SK-N-SH treated with all-trans-retinoic acid at 6 μM for 48 hours (cell line): ENCODE data around the gene GLIS1.

Source experiments
- ATAC-seq: fragments of 200-7000 bp; cut with Tn5 transposase; 3 replicates; pipeline ENCODE4 v1.9.1; 2020; ENCODE audit warnings: mild to moderate bottlenecking, moderate library complexity
- ARNTL ChIP-seq: fragments of 450-650 bp; formaldehyde crosslinking; IDR thresholded peaks from 2 replicates; pipeline ENCODE4 v1.5.0; 2020; ENCODE audit warnings: low read depth, mild to moderate bottlenecking, moderate library complexity, borderline replicate concordance
- BACH2 ChIP-seq: fragments of 250-450 bp; sonication (Bioruptor Pico); IDR thresholded peaks from 2 replicates; pipeline ENCODE4 v1.9.0; 2021; ENCODE audit warnings: mild to moderate bottlenecking, borderline replicate concordance
- CSDC2 ChIP-seq: fragments of 250-450 bp; sonication (Bioruptor Pico); IDR thresholded peaks from 2 replicates; pipeline ENCODE4 v1.5.0; 2020; ENCODE audit warnings: mild to moderate bottlenecking, moderate library complexity
- GLIS3 ChIP-seq: fragments of 250-450 bp; sonication (Bioruptor Pico); IDR thresholded peaks from 2 replicates; pipeline ENCODE4 v1.5.0; 2020; ENCODE audit warnings: mild to moderate bottlenecking, moderate library complexity
- ISL1 ChIP-seq: fragments of 250-450 bp; sonication (Bioruptor Pico); IDR thresholded peaks from 2 replicates; pipeline ENCODE4 v2.1.2; 2022; ENCODE audit warnings: mild to moderate bottlenecking, moderate library complexity
- OSR1 ChIP-seq: fragments of 250-450 bp; sonication (Bioruptor Pico); IDR thresholded peaks from 2 replicates; pipeline ENCODE4 v1.8.0; 2022; ENCODE audit warnings: moderate library complexity, mild to moderate bottlenecking, inconsistent platforms
- PPARA ChIP-seq: fragments of 250-450 bp; sonication (Bioruptor Pico); IDR thresholded peaks from 2 replicates; pipeline ENCODE4 v1.5.0; 2020; ENCODE audit warnings: mild to moderate bottlenecking, borderline replicate concordance
- RARB ChIP-seq: fragments of 250-450 bp; sonication (Bioruptor Pico); IDR thresholded peaks from 2 replicates; pipeline ENCODE4 v1.8.0; 2021; ENCODE audit warnings: mild to moderate bottlenecking, moderate library complexity
- SNAI2 ChIP-seq: fragments of 250-450 bp; sonication (Bioruptor Pico); IDR thresholded peaks from 2 replicates; pipeline ENCODE4 v1.5.0; 2020; ENCODE audit warnings: mild to moderate bottlenecking, moderate library complexity
- TCF4 ChIP-seq: fragments of 250-450 bp; sonication (Bioruptor Pico); IDR thresholded peaks from 2 replicates; pipeline ENCODE4 v1.8.0; 2021; ENCODE audit warnings: mild to moderate bottlenecking, moderate library complexity, borderline replicate concordance
- TOX ChIP-seq: fragments of 250-450 bp; sonication (Bioruptor Pico); IDR thresholded peaks from 2 replicates; pipeline ENCODE4 v1.8.0; 2021; ENCODE audit warnings: mild to moderate bottlenecking, moderate library complexity, borderline replicate concordance
- ZC3H10 ChIP-seq: fragments of 250-450 bp; sonication (Bioruptor Pico); IDR thresholded peaks from 2 replicates; pipeline ENCODE4 v1.5.1; 2021; ENCODE audit warnings: mild to moderate bottlenecking, moderate library complexity
- ZFP3 ChIP-seq: fragments of 250-450 bp; sonication (Bioruptor Pico); IDR thresholded peaks from 2 replicates; pipeline ENCODE4 v1.5.0; 2020; ENCODE audit warnings: mild to moderate bottlenecking, moderate library complexity
- ZFP30 ChIP-seq: fragments of 450-650 bp; formaldehyde crosslinking; IDR thresholded peaks from 2 replicates; pipeline ENCODE4 v1.5.0; 2022; ENCODE audit warnings: mild to moderate bottlenecking, moderate library complexity
- ZNF565 ChIP-seq: fragments of 450-650 bp; formaldehyde crosslinking; conservative IDR thresholded peaks from 2 replicates; pipeline ENCODE4 v1.5.0; 2020; ENCODE audit warnings: low read depth, mild to moderate bottlenecking, moderate library complexity
- ZNF70 ChIP-seq: fragments of 450-650 bp; formaldehyde crosslinking; IDR thresholded peaks from 2 replicates; pipeline ENCODE4 v1.5.0; 2020; ENCODE audit warnings: mild to moderate bottlenecking, moderate library complexity
- TF ChIP-seq, protein P1 (sequence below): fragments of 250-450 bp; sonication (Bioruptor Pico); IDR thresholded peaks from 2 replicates; pipeline ENCODE4 v1.8.0; 2021; ENCODE audit warnings: low read depth, mild to moderate bottlenecking, moderate library complexity, borderline replicate concordance
- TF ChIP-seq, protein P2 (sequence below): fragments of 250-450 bp; sonication (Bioruptor Pico); IDR thresholded peaks from 2 replicates; pipeline ENCODE4 v1.5.0; 2020; ENCODE audit warnings: mild to moderate bottlenecking, moderate library complexity
- TF ChIP-seq, protein P3 (sequence below): fragments of 250-450 bp; sonication (Bioruptor Pico); IDR thresholded peaks from 2 replicates; pipeline ENCODE4 v1.5.1; 2020; ENCODE audit warnings: low read depth, mild to moderate bottlenecking, moderate library complexity
- TF ChIP-seq, protein P4 (sequence below): fragments of 250-450 bp; sonication (Bioruptor Pico); IDR thresholded peaks from 2 replicates; pipeline ENCODE4 v1.8.0; 2020; ENCODE audit warnings: mild to moderate bottlenecking, moderate library complexity, borderline replicate concordance

GLIS1 gene

DNA sequence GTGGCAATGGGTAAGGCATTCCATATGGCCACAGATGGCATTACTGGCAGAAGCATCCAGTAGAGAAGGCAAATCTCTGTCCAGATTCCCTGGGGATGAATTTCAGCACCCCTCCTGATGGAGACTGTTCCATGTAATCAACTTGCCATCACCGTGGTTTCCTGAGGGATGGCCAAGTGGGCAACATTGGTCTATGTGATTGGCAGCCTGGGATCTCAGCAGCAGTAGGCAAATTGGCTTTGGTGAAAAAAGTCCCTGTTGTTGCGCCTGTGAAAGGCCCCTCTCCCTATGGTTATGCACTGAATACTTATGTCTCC, 260.5 kb downstream of the GLIS1 start (continued):
- TF ChIP-seq, protein P1, sequence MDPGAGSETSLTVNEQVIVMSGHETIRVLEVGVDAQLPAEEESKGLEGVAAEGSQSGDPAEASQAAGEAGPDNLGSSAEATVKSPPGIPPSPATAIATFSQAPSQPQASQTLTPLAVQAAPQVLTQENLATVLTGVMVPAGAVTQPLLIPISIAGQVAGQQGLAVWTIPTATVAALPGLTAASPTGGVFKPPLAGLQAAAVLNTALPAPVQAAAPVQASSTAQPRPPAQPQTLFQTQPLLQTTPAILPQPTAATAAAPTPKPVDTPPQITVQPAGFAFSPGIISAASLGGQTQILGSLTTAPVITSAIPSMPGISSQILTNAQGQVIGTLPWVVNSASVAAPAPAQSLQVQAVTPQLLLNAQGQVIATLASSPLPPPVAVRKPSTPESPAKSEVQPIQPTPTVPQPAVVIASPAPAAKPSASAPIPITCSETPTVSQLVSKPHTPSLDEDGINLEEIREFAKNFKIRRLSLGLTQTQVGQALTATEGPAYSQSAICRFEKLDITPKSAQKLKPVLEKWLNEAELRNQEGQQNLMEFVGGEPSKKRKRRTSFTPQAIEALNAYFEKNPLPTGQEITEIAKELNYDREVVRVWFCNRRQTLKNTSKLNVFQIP (CRISPR knock-in tag) = no peak
- no peak for TF ChIP-seq TCF4 (CRISPR knock-in tag)

DNA sequence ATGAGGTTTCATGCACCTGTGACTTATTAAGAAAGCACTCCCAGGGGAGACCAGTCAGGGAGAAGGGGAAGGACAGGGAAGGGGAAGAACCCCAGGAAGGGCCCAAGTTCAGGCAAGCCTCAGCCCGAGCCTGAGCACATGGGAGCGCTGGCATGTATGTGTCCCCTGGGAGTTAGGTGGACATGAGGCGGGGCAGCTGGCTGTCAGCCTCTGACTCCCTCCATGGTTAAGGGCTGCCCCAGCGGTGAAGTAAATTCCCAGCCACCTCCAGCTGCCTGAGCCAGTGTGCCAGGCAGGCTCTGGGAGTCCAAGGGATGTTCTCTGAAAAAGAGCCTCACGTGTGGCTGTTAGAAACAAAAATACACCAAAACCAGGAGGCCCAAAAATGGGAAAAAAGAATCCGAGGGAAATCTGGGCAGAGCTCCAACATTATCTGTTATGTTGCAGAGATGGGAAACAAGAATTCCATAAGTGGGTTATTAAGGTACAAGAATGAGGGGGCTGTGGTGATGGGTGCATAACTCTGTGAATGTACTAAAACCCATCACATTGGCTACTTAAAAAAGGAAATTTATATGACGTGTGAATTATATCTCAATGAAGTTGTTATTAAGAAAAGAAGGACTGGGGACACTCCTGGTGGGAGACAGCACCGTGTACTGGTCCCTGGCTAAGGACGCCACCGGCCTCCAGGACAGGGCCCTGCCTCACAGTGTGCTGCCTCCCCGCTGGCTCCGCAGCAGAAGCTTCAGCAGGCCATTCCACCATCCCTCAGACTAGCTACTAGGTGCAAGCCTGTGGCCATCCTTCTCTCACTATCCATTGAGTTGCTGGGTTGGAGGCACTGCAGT, 261.1 kb downstream of the GLIS1 start:
- ATAC-seq = no peak

DNA sequence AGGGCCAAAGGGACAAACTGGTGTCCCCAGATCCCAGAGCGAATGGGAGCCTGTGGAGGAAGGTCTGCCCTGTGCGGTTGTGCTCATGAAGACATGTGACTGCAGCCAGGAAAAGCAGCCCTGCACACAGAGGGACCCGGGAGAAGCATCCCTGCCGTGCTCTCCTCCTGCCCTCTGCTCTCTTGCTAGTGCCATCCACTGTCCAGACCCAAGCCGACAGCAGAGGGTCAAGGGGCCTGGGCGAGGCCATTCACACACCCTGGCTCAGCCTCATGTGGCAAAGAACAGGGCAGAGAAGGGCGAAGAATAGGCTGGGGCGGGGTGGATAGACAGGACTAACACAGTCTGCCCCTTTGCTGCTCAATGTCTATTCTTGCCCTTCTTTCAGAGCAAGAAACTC, 262.4 kb downstream of the GLIS1 start:
- TF ChIP-seq ISL1 (CRISPR knock-in tag) (no peak), SNAI2 (CRISPR knock-in tag) (no peak), TCF4 (CRISPR knock-in tag) (no peak), GLIS3 (no peak), ARNTL (no peak)
- TF ChIP-seq, all 23 proteins: peak for 0
- no peak for ATAC-seq

More for the DNA sequence above, 261.1 kb downstream of the GLIS1 start:
- TF ChIP-seq GLIS3 (no peak), ISL1 (CRISPR knock-in tag) (0 out of 2 replicates have a peak, but pooled peaks have one; percentile 20), ARNTL (no peak), SNAI2 (CRISPR knock-in tag) (no peak)
- TF ChIP-seq, protein P1 (CRISPR knock-in tag) = no peak

DNA sequence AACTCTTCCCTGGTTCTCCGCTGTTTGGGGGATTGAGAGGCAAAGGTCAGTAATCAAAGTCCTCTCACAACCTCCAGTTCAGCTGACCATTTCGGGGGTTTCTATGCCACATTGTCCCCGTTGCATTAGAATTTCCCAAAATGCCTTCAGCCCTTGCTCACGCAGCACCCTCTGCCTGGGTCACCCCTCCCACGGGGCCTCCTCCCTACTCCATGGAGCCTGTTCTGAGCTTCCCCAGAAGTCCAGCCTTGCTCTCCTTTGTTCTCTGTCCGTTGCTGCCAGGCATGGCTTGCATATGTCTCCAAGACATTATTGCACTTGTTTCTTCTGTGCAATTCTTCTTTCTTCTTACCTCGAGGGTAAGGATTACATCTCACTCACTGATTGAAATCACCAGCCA, 263.3 kb downstream of the GLIS1 start:
- no peak for ATAC-seq
- TF ChIP-seq ZNF70 (no peak), TCF4 (CRISPR knock-in tag) (no peak), RARB (CRISPR knock-in tag) (no peak), GLIS3 (no peak), TOX (no peak), SNAI2 (CRISPR knock-in tag) (no peak), BACH2 (no peak), CSDC2 (CRISPR knock-in tag) (no peak), ZC3H10 (CRISPR knock-in tag) (no peak), PPARA (CRISPR knock-in tag) (no peak), ZFP30 (no peak), ZNF565 (CRISPR knock-in tag) (no peak), ISL1 (CRISPR knock-in tag) (no peak), OSR1 (CRISPR knock-in tag) (no peak), ZFP3 (CRISPR knock-in tag) (no peak)
- TF ChIP-seq, protein P2, sequence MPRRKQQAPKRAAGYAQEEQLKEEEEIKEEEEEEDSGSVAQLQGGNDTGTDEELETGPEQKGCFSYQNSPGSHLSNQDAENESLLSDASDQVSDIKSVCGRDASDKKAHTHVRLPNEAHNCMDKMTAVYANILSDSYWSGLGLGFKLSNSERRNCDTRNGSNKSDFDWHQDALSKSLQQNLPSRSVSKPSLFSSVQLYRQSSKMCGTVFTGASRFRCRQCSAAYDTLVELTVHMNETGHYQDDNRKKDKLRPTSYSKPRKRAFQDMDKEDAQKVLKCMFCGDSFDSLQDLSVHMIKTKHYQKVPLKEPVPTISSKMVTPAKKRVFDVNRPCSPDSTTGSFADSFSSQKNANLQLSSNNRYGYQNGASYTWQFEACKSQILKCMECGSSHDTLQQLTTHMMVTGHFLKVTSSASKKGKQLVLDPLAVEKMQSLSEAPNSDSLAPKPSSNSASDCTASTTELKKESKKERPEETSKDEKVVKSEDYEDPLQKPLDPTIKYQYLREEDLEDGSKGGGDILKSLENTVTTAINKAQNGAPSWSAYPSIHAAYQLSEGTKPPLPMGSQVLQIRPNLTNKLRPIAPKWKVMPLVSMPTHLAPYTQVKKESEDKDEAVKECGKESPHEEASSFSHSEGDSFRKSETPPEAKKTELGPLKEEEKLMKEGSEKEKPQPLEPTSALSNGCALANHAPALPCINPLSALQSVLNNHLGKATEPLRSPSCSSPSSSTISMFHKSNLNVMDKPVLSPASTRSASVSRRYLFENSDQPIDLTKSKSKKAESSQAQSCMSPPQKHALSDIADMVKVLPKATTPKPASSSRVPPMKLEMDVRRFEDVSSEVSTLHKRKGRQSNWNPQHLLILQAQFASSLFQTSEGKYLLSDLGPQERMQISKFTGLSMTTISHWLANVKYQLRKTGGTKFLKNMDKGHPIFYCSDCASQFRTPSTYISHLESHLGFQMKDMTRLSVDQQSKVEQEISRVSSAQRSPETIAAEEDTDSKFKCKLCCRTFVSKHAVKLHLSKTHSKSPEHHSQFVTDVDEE (CRISPR knock-in tag) = no peak
- TF ChIP-seq, protein P3, sequence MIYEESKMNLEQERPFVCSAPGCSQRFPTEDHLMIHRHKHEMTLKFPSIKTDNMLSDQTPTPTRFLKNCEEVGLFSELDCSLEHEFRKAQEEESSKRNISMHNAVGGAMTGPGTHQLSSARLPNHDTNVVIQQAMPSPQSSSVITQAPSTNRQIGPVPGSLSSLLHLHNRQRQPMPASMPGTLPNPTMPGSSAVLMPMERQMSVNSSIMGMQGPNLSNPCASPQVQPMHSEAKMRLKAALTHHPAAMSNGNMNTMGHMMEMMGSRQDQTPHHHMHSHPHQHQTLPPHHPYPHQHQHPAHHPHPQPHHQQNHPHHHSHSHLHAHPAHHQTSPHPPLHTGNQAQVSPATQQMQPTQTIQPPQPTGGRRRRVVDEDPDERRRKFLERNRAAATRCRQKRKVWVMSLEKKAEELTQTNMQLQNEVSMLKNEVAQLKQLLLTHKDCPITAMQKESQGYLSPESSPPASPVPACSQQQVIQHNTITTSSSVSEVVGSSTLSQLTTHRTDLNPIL = no peak
- TF ChIP-seq, protein P4, sequence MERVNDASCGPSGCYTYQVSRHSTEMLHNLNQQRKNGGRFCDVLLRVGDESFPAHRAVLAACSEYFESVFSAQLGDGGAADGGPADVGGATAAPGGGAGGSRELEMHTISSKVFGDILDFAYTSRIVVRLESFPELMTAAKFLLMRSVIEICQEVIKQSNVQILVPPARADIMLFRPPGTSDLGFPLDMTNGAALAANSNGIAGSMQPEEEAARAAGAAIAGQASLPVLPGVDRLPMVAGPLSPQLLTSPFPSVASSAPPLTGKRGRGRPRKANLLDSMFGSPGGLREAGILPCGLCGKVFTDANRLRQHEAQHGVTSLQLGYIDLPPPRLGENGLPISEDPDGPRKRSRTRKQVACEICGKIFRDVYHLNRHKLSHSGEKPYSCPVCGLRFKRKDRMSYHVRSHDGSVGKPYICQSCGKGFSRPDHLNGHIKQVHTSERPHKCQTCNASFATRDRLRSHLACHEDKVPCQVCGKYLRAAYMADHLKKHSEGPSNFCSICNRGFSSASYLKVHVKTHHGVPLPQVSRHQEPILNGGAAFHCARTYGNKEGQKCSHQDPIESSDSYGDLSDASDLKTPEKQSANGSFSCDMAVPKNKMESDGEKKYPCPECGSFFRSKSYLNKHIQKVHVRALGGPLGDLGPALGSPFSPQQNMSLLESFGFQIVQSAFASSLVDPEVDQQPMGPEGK (CRISPR knock-in tag) = no peak
